ENCODE data around the gene KCNA3.

KCNA3 gene

GRCh38 chr1:110702260-110702659 lies 27.5 kb upstream of the KCNA3 start:
- H3K27ac ChIP-seq (ENCODE audit: low read length), result no peak overlapping the region
- H3K27me3 ChIP-seq (ENCODE audit: control insufficient read depth in 1 of 2, insufficient read depth in 2 of 2, low read length in 2 of 2), result no peaks in the 10 kb centered on the region
- H3K4me3 ChIP-seq (ENCODE audit: low read length in 2 of 2), result no peak overlapping the region
- H3K9ac ChIP-seq (ENCODE audit: low read length in 2 of 2), result no peak overlapping the region
- no peaks in the 10 kb centered on the region for H3K36me3 ChIP-seq (ENCODE audit: control insufficient read depth in 2 of 2, insufficient read depth in 2 of 2, low read length in 2 of 2)
- H3K4me1 ChIP-seq (ENCODE audit: control insufficient read depth, insufficient read depth, low read length), result no peaks in the 10 kb centered on the region
- peaks cover 0 to 2% of the 10 kb centered on the region in 2 donors for H3K9me3 ChIP-seq (ENCODE audit: control insufficient read depth in 2 of 2, low read length in 2 of 2)

GRCh38 chr1:110700767-110701166 lies 26.0 kb upstream of the KCNA3 start:
- H3K27ac ChIP-seq (ENCODE audit: low read length), result no peak overlapping the region
- H3K9ac ChIP-seq (ENCODE audit: low read length in 2 of 2), result no peak overlapping the region
- peaks cover 0 to 2% of the 10 kb centered on the region in 2 donors for H3K9me3 ChIP-seq (ENCODE audit: control insufficient read depth in 2 of 2, low read length in 2 of 2)
- no peaks in the 10 kb centered on the region for H3K27me3 ChIP-seq (ENCODE audit: control insufficient read depth in 1 of 2, insufficient read depth in 2 of 2, low read length in 2 of 2)
- no peaks in the 10 kb centered on the region for H3K36me3 ChIP-seq (ENCODE audit: control insufficient read depth in 2 of 2, insufficient read depth in 2 of 2, low read length in 2 of 2)
- no peaks in the 10 kb centered on the region for H3K4me1 ChIP-seq (ENCODE audit: control insufficient read depth, insufficient read depth, low read length)
- H3K4me3 ChIP-seq (ENCODE audit: low read length in 2 of 2), result no peak overlapping the region

GRCh38 chr1:110697606-110698005 lies 22.9 kb upstream of the KCNA3 start:
- Histone ChIP-seq H3K9ac (ENCODE audit: low read length in 2 of 2) (no peak overlapping the region), H3K36me3 (ENCODE audit: control insufficient read depth in 2 of 2, insufficient read depth in 2 of 2, low read length in 2 of 2) (no peaks in the 10 kb centered on the region), H3K4me3 (ENCODE audit: low read length in 2 of 2) (no peak overlapping the region), H3K27ac (ENCODE audit: low read length) (no peak overlapping the region), H3K4me1 (ENCODE audit: control insufficient read depth, insufficient read depth, low read length) (no peaks in the 10 kb centered on the region), H3K27me3 (ENCODE audit: control insufficient read depth in 1 of 2, insufficient read depth in 2 of 2, low read length in 2 of 2) (no peaks in the 10 kb centered on the region), H3K9me3 (ENCODE audit: control insufficient read depth in 2 of 2, low read length in 2 of 2) (peaks cover 0 to 2% of the 10 kb centered on the region in 2 donors)

GRCh38 chr1:110696818-110697217 lies 22.1 kb upstream of the KCNA3 start:
- no peaks in the 10 kb centered on the region for H3K27me3 ChIP-seq (ENCODE audit: control insufficient read depth in 1 of 2, insufficient read depth in 2 of 2, low read length in 2 of 2)
- no peak overlapping the region for H3K27ac ChIP-seq (ENCODE audit: low read length)
- H3K4me3 ChIP-seq (ENCODE audit: low read length in 2 of 2), result no peak overlapping the region
- H3K9ac ChIP-seq (ENCODE audit: low read length in 2 of 2), result no peak overlapping the region
- no peaks in the 10 kb centered on the region for H3K36me3 ChIP-seq (ENCODE audit: control insufficient read depth in 2 of 2, insufficient read depth in 2 of 2, low read length in 2 of 2)
- peaks cover 0 to 2% of the 10 kb centered on the region in 2 donors for H3K9me3 ChIP-seq (ENCODE audit: control insufficient read depth in 2 of 2, low read length in 2 of 2)
- no peaks in the 10 kb centered on the region for H3K4me1 ChIP-seq (ENCODE audit: control insufficient read depth, insufficient read depth, low read length)

- no peak overlapping the region for H3K27ac ChIP-seq (ENCODE audit: low read length)
- no peak overlapping the region for H3K9ac ChIP-seq (ENCODE audit: low read length in 2 of 2)
- no peaks in the 10 kb centered on the region for H3K4me1 ChIP-seq (ENCODE audit: control insufficient read depth, insufficient read depth, low read length)
Observed at GRCh38 chr1:110690709-110691365, 16.1 kb upstream of the KCNA3 start.

GRCh38 chr1:110689868-110690267 lies 15.1 kb upstream of the KCNA3 start:
- no peak overlapping the region for H3K4me3 ChIP-seq (ENCODE audit: low read length in 2 of 2)
- peaks cover 3 to 4% of the 10 kb centered on the region in 2 donors for H3K27me3 ChIP-seq (ENCODE audit: control insufficient read depth in 1 of 2, insufficient read depth in 2 of 2, low read length in 2 of 2)
- H3K4me1 ChIP-seq (ENCODE audit: control insufficient read depth, insufficient read depth, low read length), result no peaks in the 10 kb centered on the region
- H3K36me3 ChIP-seq (ENCODE audit: control insufficient read depth in 2 of 2, insufficient read depth in 2 of 2, low read length in 2 of 2), result no peaks in the 10 kb centered on the region
- no peak overlapping the region for H3K9ac ChIP-seq (ENCODE audit: low read length in 2 of 2)
- H3K9me3 ChIP-seq (ENCODE audit: control insufficient read depth in 2 of 2, low read length in 2 of 2), result no peaks in the 10 kb centered on the region
- H3K27ac ChIP-seq (ENCODE audit: low read length), result no peak overlapping the region

More at GRCh38 chr1:110690709-110691365, 16.1 kb upstream of the KCNA3 start:
- H3K36me3 ChIP-seq (ENCODE audit: control insufficient read depth in 2 of 2, insufficient read depth in 2 of 2, low read length in 2 of 2), result no peaks in the 10 kb centered on the region
- no peaks in the 10 kb centered on the region for H3K9me3 ChIP-seq (ENCODE audit: control insufficient read depth in 2 of 2, low read length in 2 of 2)
- no peak overlapping the region for H3K4me3 ChIP-seq (ENCODE audit: low read length in 2 of 2)
- peaks cover 3 to 4% of the 10 kb centered on the region in 2 donors for H3K27me3 ChIP-seq (ENCODE audit: control insufficient read depth in 1 of 2, insufficient read depth in 2 of 2, low read length in 2 of 2)

GRCh38 chr1:110688514-110688913 lies 13.8 kb upstream of the KCNA3 start:
- no peak overlapping the region for H3K27ac ChIP-seq (ENCODE audit: low read length)
- no peaks in the 10 kb centered on the region for H3K9me3 ChIP-seq (ENCODE audit: control insufficient read depth in 2 of 2, low read length in 2 of 2)
- peaks cover 3 to 4% of the 10 kb centered on the region in 2 donors for H3K27me3 ChIP-seq (ENCODE audit: control insufficient read depth in 1 of 2, insufficient read depth in 2 of 2, low read length in 2 of 2)
- H3K36me3 ChIP-seq (ENCODE audit: control insufficient read depth in 2 of 2, insufficient read depth in 2 of 2, low read length in 2 of 2), result no peaks in the 10 kb centered on the region
- no peak overlapping the region for H3K4me3 ChIP-seq (ENCODE audit: low read length in 2 of 2)
- H3K4me1 ChIP-seq (ENCODE audit: control insufficient read depth, insufficient read depth, low read length), result no peaks in the 10 kb centered on the region
- no peak overlapping the region for H3K9ac ChIP-seq (ENCODE audit: low read length in 2 of 2)

GRCh38 chr1:110687250-110687649 lies 12.5 kb upstream of the KCNA3 start:
- Histone ChIP-seq H3K27me3 (ENCODE audit: control insufficient read depth in 1 of 2, insufficient read depth in 2 of 2, low read length in 2 of 2) (peaks cover 3 to 4% of the 10 kb centered on the region in 2 donors), H3K9ac (ENCODE audit: low read length in 2 of 2) (no peak overlapping the region), H3K4me1 (ENCODE audit: control insufficient read depth, insufficient read depth, low read length) (no peaks in the 10 kb centered on the region), H3K9me3 (ENCODE audit: control insufficient read depth in 2 of 2, low read length in 2 of 2) (no peaks in the 10 kb centered on the region), H3K36me3 (ENCODE audit: control insufficient read depth in 2 of 2, insufficient read depth in 2 of 2, low read length in 2 of 2) (no peaks in the 10 kb centered on the region), H3K4me3 (ENCODE audit: low read length in 2 of 2) (no peak overlapping the region), H3K27ac (ENCODE audit: low read length) (no peak overlapping the region)

GRCh38 chr1:110686188-110686587 lies 11.4 kb upstream of the KCNA3 start:
- Histone ChIP-seq H3K9me3 (ENCODE audit: control insufficient read depth in 2 of 2, low read length in 2 of 2) (no peaks in the 10 kb centered on the region), H3K4me1 (ENCODE audit: control insufficient read depth, insufficient read depth, low read length) (no peaks in the 10 kb centered on the region), H3K27ac (ENCODE audit: low read length) (no peak overlapping the region), H3K36me3 (ENCODE audit: control insufficient read depth in 2 of 2, insufficient read depth in 2 of 2, low read length in 2 of 2) (no peaks in the 10 kb centered on the region), H3K9ac (ENCODE audit: low read length in 2 of 2) (no peak overlapping the region), H3K4me3 (ENCODE audit: low read length in 2 of 2) (no peak overlapping the region), H3K27me3 (ENCODE audit: control insufficient read depth in 1 of 2, insufficient read depth in 2 of 2, low read length in 2 of 2) (peaks cover 3 to 4% of the 10 kb centered on the region in 2 donors)

GRCh38 chr1:110684491-110684890 lies 9.8 kb upstream of the KCNA3 start:
- Histone ChIP-seq H3K36me3 (ENCODE audit: control insufficient read depth in 2 of 2, insufficient read depth in 2 of 2, low read length in 2 of 2) (no peaks in the 10 kb centered on the region), H3K9me3 (ENCODE audit: control insufficient read depth in 2 of 2, low read length in 2 of 2) (no peaks in the 10 kb centered on the region), H3K27me3 (ENCODE audit: control insufficient read depth in 1 of 2, insufficient read depth in 2 of 2, low read length in 2 of 2) (peaks cover 3 to 8% of the 10 kb centered on the region in 2 donors), H3K27ac (ENCODE audit: low read length) (no peak overlapping the region), H3K4me1 (ENCODE audit: control insufficient read depth, insufficient read depth, low read length) (no peaks in the 10 kb centered on the region), H3K9ac (ENCODE audit: low read length in 2 of 2) (no peak overlapping the region), H3K4me3 (ENCODE audit: low read length in 2 of 2) (no peak overlapping the region)

GRCh38 chr1:110682898-110683297 lies 8.2 kb upstream of the KCNA3 start:
- Histone ChIP-seq H3K36me3 (ENCODE audit: control insufficient read depth in 2 of 2, insufficient read depth in 2 of 2, low read length in 2 of 2) (no peaks in the 10 kb centered on the region), H3K27me3 (ENCODE audit: control insufficient read depth in 1 of 2, insufficient read depth in 2 of 2, low read length in 2 of 2) (peaks cover 3 to 8% of the 10 kb centered on the region in 2 donors), H3K9me3 (ENCODE audit: control insufficient read depth in 2 of 2, low read length in 2 of 2) (no peaks in the 10 kb centered on the region), H3K4me1 (ENCODE audit: control insufficient read depth, insufficient read depth, low read length) (no peaks in the 10 kb centered on the region), H3K4me3 (ENCODE audit: low read length in 2 of 2) (no peak overlapping the region), H3K9ac (ENCODE audit: low read length in 2 of 2) (no peak overlapping the region), H3K27ac (ENCODE audit: low read length) (no peak overlapping the region)

Data from stomach smooth muscle (tissue), 2 donors.